Adrenal gland (tissue), 12 donors: ENCODE data around the gene PSENEN. TPM values are rescaled to one million over a fixed set of nuclear protein-coding genes. Genes with fewer than 3 reads are reported as not detected.
"Not testable (repeated sequence)": the region's sequence is repeated elsewhere in the genome, so short reads cannot be mapped to it uniquely, and the experiment has no call there.

Experiments used
- DNase-seq, 7 donors: peaks; one replicate each; pipeline ENCODE4 v3.0.0-alpha.2; 2019 to 2020
- H3K27ac ChIP-seq, 5 donors: fragments of 200-600 bp; sonication (generic) in 4 of 5; 1 replicate in 3 of 5; 2 replicates in 2 of 5; pipeline versions ENCODE4 v1.5.1 to v1.8.0; 2016 to 2020; ENCODE audit warnings: mild to moderate bottlenecking in 1 of 5
- H3K27me3 ChIP-seq: fragments of 200-600 bp; 2 replicates; pipeline ENCODE4 v1.8.0; 2021
- H3K36me3 ChIP-seq, 2 donors: fragments of 200-600 bp; replicated peaks in 1 of 2; 1 replicate in 1 of 2; 2 replicates in 1 of 2; pipeline versions ENCODE4 v1.5.1 to v1.8.0; 2018 to 2022
- H3K4me1 ChIP-seq, 2 donors: fragments of 200-600 bp; replicated peaks in 1 of 2; 1 replicate in 1 of 2; 2 replicates in 1 of 2; pipeline versions ENCODE4 v1.5.1 to v1.8.0; 2018 to 2021
- H3K4me3 ChIP-seq, 4 donors: fragments of 200-600 bp; sonication (generic) in 3 of 4; one replicate each; pipeline ENCODE4 v1.5.1; 2016 to 2018
- H3K9me3 ChIP-seq, 3 donors: fragments of 200-600 bp; sonication (generic) in 1 of 3; replicated peaks in 1 of 3; 1 replicate in 2 of 3; 2 replicates in 1 of 3; pipeline versions ENCODE4 v1.5.1 to v1.8.0; 2016 to 2021
- POLR2A ChIP-seq, 2 donors: fragments of 450-650 bp; IDR thresholded peaks; one replicate each; pipeline ENCODE4 v1.6.1; 2017; ENCODE audit warnings: antibody characterized with exemption in 2 of 2, mild to moderate bottlenecking in 2 of 2, moderate library complexity in 1 of 2
- WGBS, 4 donors: extraction: QIAGEN DNeasy Blood & Tissue Kit in 2 of 4; methylation state at CpG; one replicate each; pipeline versions ENCODE4 v1.1.5 to v1.1.7; 2013 to 2017; 5-methylcytosine and 5-hydroxymethylcytosine counted together
- intact Hi-C, 2 donors: fragments of 100-400 bp; cut with DNase I; formaldehyde crosslinking; loops; one replicate each; pipeline versions ENCODE4 v1.14.1 to v1.15.0; 2022 to 2023
- polyA plus RNA-seq, 3 donors: library from polyadenylated mRNA; stranded (reverse); fragments of 200-250 nt in 2 of 3; fragments of 350-450 nt in 1 of 3; fragmentation: Illumina TruSeq in 1 of 3; extraction: RNeasy Lipid Tissue Mini Kit (QIAGEN cat#74804) in 1 of 3; gene quantifications; one replicate each; pipeline ENCODE4 v1.2.3, GENCODE V29; 2013 to 2014
- total RNA-seq, 9 donors: library from RNA; depleted of rRNA in 4 of 9; stranded (reverse); fragments of >200 nt in 4 of 9; fragments of 120-200 nt in 1 of 9; fragmentation: NEBNext Ultra II Directional in 1 of 9; extraction: Animal tissue kit (Norgen Biotek cat#: 25700) in 1 of 9; gene quantifications; one replicate each; pipeline versions ENCODE4 v1.1.0 to v1.2.4, GENCODE V29; 2013 to 2023
- TF ChIP-seq, protein P1 (sequence below), 6 experiments: fragments of 450-650 bp in 4 of 6; fragments of 200-600 bp in 2 of 6; sonication (generic) in 1 of 6; IDR thresholded peaks; 1 replicate in 5 of 6; 2 replicates in 1 of 6; pipeline versions ENCODE4 v1.5.1 to v1.8.0; 2016 to 2021; ENCODE audit warnings: antibody characterized with exemption in 6 of 6, mild to moderate bottlenecking in 2 of 6, moderate library complexity in 1 of 6
- donor health status: healthy with polysubstance abuse.
- donor health status: Bipolar disorder and iron deficiency.
- donor health status: DM: yes; HTN: yes; CAD: no.
- donor health status: DM: no; HTN: no; CAD: no.
- donor health status: DM: no; HTN: no; CAD: no.
- donor health status: DM: yes; HTN: yes; CAD: no.

PSENEN gene
- total and polyA plus RNA-seq, 12 donors, result 29.5 to 230 (median 77.3) TPM

- H3K4me3 ChIP-seq, result no peak overlapping the region
- intact Hi-C loops, result no loop called here
- TF ChIP-seq POLR2A (IDR thresholded peaks at IDR 0.05), result no peak
- TF ChIP-seq, protein P1, sequence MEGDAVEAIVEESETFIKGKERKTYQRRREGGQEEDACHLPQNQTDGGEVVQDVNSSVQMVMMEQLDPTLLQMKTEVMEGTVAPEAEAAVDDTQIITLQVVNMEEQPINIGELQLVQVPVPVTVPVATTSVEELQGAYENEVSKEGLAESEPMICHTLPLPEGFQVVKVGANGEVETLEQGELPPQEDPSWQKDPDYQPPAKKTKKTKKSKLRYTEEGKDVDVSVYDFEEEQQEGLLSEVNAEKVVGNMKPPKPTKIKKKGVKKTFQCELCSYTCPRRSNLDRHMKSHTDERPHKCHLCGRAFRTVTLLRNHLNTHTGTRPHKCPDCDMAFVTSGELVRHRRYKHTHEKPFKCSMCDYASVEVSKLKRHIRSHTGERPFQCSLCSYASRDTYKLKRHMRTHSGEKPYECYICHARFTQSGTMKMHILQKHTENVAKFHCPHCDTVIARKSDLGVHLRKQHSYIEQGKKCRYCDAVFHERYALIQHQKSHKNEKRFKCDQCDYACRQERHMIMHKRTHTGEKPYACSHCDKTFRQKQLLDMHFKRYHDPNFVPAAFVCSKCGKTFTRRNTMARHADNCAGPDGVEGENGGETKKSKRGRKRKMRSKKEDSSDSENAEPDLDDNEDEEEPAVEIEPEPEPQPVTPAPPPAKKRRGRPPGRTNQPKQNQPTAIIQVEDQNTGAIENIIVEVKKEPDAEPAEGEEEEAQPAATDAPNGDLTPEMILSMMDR (IDR thresholded peaks at IDR 0.05), result no peak
- no peaks in the 10 kb centered on the region for H3K9me3 ChIP-seq
- 64 to 82% (median 75%) methylated on average over 7 of the region's 7 CpGs for WGBS, 4 donors
- no peak for DNase-seq
- H3K4me1 ChIP-seq, result no peaks in the 10 kb centered on the region
- H3K27ac ChIP-seq, result no peak overlapping the region
- H3K36me3 ChIP-seq, result no peaks in the 10 kb centered on the region
- H3K27me3 ChIP-seq, result peaks cover 8% of the 10 kb centered on the region
Observed at GRCh38 chr19:35793381-35794165, 48.1 kb downstream of the PSENEN start.

GRCh38 chr19:35795564-35795963 is 50.1 kb downstream of the PSENEN start:
- not testable (repeated sequence) for H3K27ac ChIP-seq, H3K4me1 ChIP-seq, H3K27me3 ChIP-seq, H3K36me3 ChIP-seq, H3K9me3 ChIP-seq, H3K4me3 ChIP-seq, DNase-seq
- intact Hi-C loops, result loop anchor here in 1 of 2 donors (5.0 kb wide), 1 partner anchor 52 kb away; no protein-coding TSS in a partner anchor
- WGBS, 4 donors, result 73 to 100% (median 81%) methylated on average over 1 of the region's 1 CpG

Other genes with a start within 250 kb of the PSENEN start
- gene DMKN, start 232.0 kb upstream of the PSENEN start, total RNA-seq, result 10 to 100 TPM in 5 of 9 donors, 1 to 10 TPM in 4; 2.7 to 39.4 (median 17.1) TPM
- gene DMKN, start 232.0 kb upstream of the PSENEN start, polyA plus RNA-seq, result 10 to 100 TPM; 29.3 to 70.5 (median 63.2) TPM
- gene SBSN, start 217.3 kb upstream of the PSENEN start, total RNA-seq, result not detected
- gene SBSN, start 217.3 kb upstream of the PSENEN start, polyA plus RNA-seq, result under 1 TPM in 1 of 3 donors, not detected in 2; 0.77 TPM
- gene GAPDHS, start 212.2 kb upstream of the PSENEN start, total RNA-seq, result not detected
- not detected for gene GAPDHS, start 212.2 kb upstream of the PSENEN start, polyA plus RNA-seq
- 100 to 1,000 TPM; 139 to 261 (median 173) TPM for gene TMEM147, start 200.0 kb upstream of the PSENEN start, total RNA-seq
- 100 to 1,000 TPM in 2 of 3 donors, 10 to 100 TPM in 1; 86.5 to 215 (median 188) TPM for gene TMEM147, start 200.0 kb upstream of the PSENEN start, polyA plus RNA-seq
- 10 to 100 TPM in 3 of 9 donors, 1 to 10 TPM in 6; 2.2 to 60.4 (median 7.3) TPM for gene ATP4A, start 182.0 kb upstream of the PSENEN start, total RNA-seq
- gene ATP4A, start 182.0 kb upstream of the PSENEN start, polyA plus RNA-seq, result 10 to 100 TPM in 1 of 3 donors, 1 to 10 TPM in 2; 6.5 to 63.5 (median 7.6) TPM
- under 1 TPM in 2 of 9 donors, not detected in 7; 0.61 to 0.81 TPM for gene PMIS2, start 159.5 kb upstream of the PSENEN start, total RNA-seq
- gene PMIS2, start 159.5 kb upstream of the PSENEN start, polyA plus RNA-seq, result not detected
- gene HAUS5, start 132.9 kb upstream of the PSENEN start, total RNA-seq, result 10 to 100 TPM in 5 of 9 donors, 1 to 10 TPM in 4; 6.2 to 22.4 (median 10.3) TPM
- 10 to 100 TPM in 2 of 3 donors, 1 to 10 TPM in 1; 5.2 to 38.2 (median 20.7) TPM for gene HAUS5, start 132.9 kb upstream of the PSENEN start, polyA plus RNA-seq
- gene RBM42, start 116.6 kb upstream of the PSENEN start, total RNA-seq, result 10 to 100 TPM; 42.6 to 92.9 (median 74.6) TPM
- gene RBM42, start 116.6 kb upstream of the PSENEN start, polyA plus RNA-seq, result 100 to 1,000 TPM in 1 of 3 donors, 10 to 100 TPM in 2; 23.9 to 107 (median 80.7) TPM
- 1 to 10 TPM in 6 of 9 donors, under 1 TPM in 1, not detected in 2; 0.96 to 2.6 (median 2.1) TPM for gene ETV2, start 103.9 kb upstream of the PSENEN start, total RNA-seq
- 1 to 10 TPM in 2 of 3 donors, under 1 TPM in 1; 0.38 to 5.3 (median 5.0) TPM for gene ETV2, start 103.9 kb upstream of the PSENEN start, polyA plus RNA-seq
- 100 to 1,000 TPM; 289 to 694 (median 493) TPM for gene COX6B1, start 97.3 kb upstream of the PSENEN start, total RNA-seq
- 1,000 to 10,000 TPM in 2 of 3 donors, 100 to 1,000 TPM in 1; 626 to 1,985 (median 1,187) TPM for gene COX6B1, start 97.3 kb upstream of the PSENEN start, polyA plus RNA-seq
- not detected for gene UPK1A, start 79.1 kb upstream of the PSENEN start, total RNA-seq
- gene UPK1A, start 79.1 kb upstream of the PSENEN start, polyA plus RNA-seq, result 1 to 10 TPM in 1 of 3 donors, not detected in 2; 1.2 TPM
- gene ZBTB32, start 41.1 kb upstream of the PSENEN start, total RNA-seq, result under 1 TPM in 1 of 9 donors, not detected in 8; 0.38 TPM
- under 1 TPM in 2 of 3 donors, not detected in 1; 0.27 to 0.40 TPM for gene ZBTB32, start 41.1 kb upstream of the PSENEN start, polyA plus RNA-seq
- gene KMT2B, start 27.6 kb upstream of the PSENEN start, total RNA-seq, result 10 to 100 TPM in 8 of 9 donors, 1 to 10 TPM in 1; 6.6 to 41.8 (median 19.8) TPM
- 10 to 100 TPM; 10.1 to 97.3 (median 70.3) TPM for gene KMT2B, start 27.6 kb upstream of the PSENEN start, polyA plus RNA-seq
- 10 to 100 TPM in 6 of 9 donors, 1 to 10 TPM in 3; 4.9 to 35.3 (median 13.8) TPM for gene IGFLR1, start 3.2 kb upstream of the PSENEN start, total RNA-seq
- 10 to 100 TPM in 2 of 3 donors, 1 to 10 TPM in 1; 5.3 to 32.3 (median 21.5) TPM for gene IGFLR1, start 3.2 kb upstream of the PSENEN start, polyA plus RNA-seq
- 10 to 100 TPM; 14.8 to 55.0 (median 32.7) TPM for gene U2AF1L4, start 233 bp upstream of the PSENEN start, total RNA-seq
- 100 to 1,000 TPM in 2 of 3 donors, 10 to 100 TPM in 1; 30.3 to 255 (median 104) TPM for gene U2AF1L4, start 233 bp upstream of the PSENEN start, polyA plus RNA-seq
- 10 to 100 TPM in 8 of 9 donors, 1 to 10 TPM in 1; 6.0 to 28.2 (median 12.5) TPM for gene LIN37, start 2.9 kb downstream of the PSENEN start, total RNA-seq
- gene LIN37, start 2.9 kb downstream of the PSENEN start, polyA plus RNA-seq, result 100 to 1,000 TPM in 1 of 3 donors, 10 to 100 TPM in 2; 11.3 to 137 (median 75.9) TPM
- gene HSPB6, start 11.4 kb downstream of the PSENEN start, total RNA-seq, result 100 to 1,000 TPM in 7 of 9 donors, 10 to 100 TPM in 2; 21.1 to 431 (median 164) TPM
- 100 to 1,000 TPM; 524 to 932 (median 718) TPM for gene HSPB6, start 11.4 kb downstream of the PSENEN start, polyA plus RNA-seq
- 10 to 100 TPM in 5 of 9 donors, 1 to 10 TPM in 4; 4.4 to 18.5 (median 10.2) TPM for gene PROSER3, start 12.5 kb downstream of the PSENEN start, total RNA-seq
- 10 to 100 TPM in 2 of 3 donors, 1 to 10 TPM in 1; 7.0 to 27.3 (median 14.7) TPM for gene PROSER3, start 12.5 kb downstream of the PSENEN start, polyA plus RNA-seq
- 10 to 100 TPM in 3 of 9 donors, 1 to 10 TPM in 5, under 1 TPM in 1; 0.54 to 30.9 (median 5.4) TPM for gene ARHGAP33, start 29.9 kb downstream of the PSENEN start, total RNA-seq
- gene ARHGAP33, start 29.9 kb downstream of the PSENEN start, polyA plus RNA-seq, result 10 to 100 TPM in 2 of 3 donors, 1 to 10 TPM in 1; 1.2 to 90.3 (median 27.9) TPM
- gene PRODH2, start 67.2 kb downstream of the PSENEN start, total RNA-seq, result under 1 TPM in 1 of 9 donors, not detected in 8; 0.46 TPM
- gene PRODH2, start 67.2 kb downstream of the PSENEN start, polyA plus RNA-seq, result under 1 TPM in 1 of 3 donors, not detected in 2; 0.07 TPM
- under 1 TPM in 1 of 9 donors, not detected in 8; 0.31 TPM for gene NPHS1, start 106.9 kb downstream of the PSENEN start, total RNA-seq
- gene NPHS1, start 106.9 kb downstream of the PSENEN start, polyA plus RNA-seq, result not detected
- gene KIRREL2, start 111.3 kb downstream of the PSENEN start, total RNA-seq, result under 1 TPM in 4 of 9 donors, not detected in 5; 0.06 to 0.32 (median 0.11) TPM
- gene KIRREL2, start 111.3 kb downstream of the PSENEN start, polyA plus RNA-seq, result under 1 TPM; 0.03 to 0.24 (median 0.15) TPM
- 10 to 100 TPM in 4 of 9 donors, 1 to 10 TPM in 5; 1.0 to 68.7 (median 8.6) TPM for gene APLP1, start 122.9 kb downstream of the PSENEN start, total RNA-seq
- 100 to 1,000 TPM in 1 of 3 donors, 10 to 100 TPM in 2; 77.4 to 278 (median 89.7) TPM for gene APLP1, start 122.9 kb downstream of the PSENEN start, polyA plus RNA-seq
- gene NFKBID, start 154.9 kb downstream of the PSENEN start, total RNA-seq, result 10 to 100 TPM in 2 of 9 donors, 1 to 10 TPM in 7; 1.7 to 10.8 (median 6.7) TPM
- 10 to 100 TPM in 2 of 3 donors, 1 to 10 TPM in 1; 1.5 to 18.9 (median 14.7) TPM for gene NFKBID, start 154.9 kb downstream of the PSENEN start, polyA plus RNA-seq
- 10 to 100 TPM in 5 of 9 donors, 1 to 10 TPM in 3, not detected in 1; 3.1 to 24.3 (median 10.3) TPM for gene HCST, start 156.9 kb downstream of the PSENEN start, total RNA-seq
- 10 to 100 TPM in 2 of 3 donors, 1 to 10 TPM in 1; 2.8 to 97.2 (median 41.4) TPM for gene HCST, start 156.9 kb downstream of the PSENEN start, polyA plus RNA-seq
- 100 to 1,000 TPM in 7 of 9 donors, 10 to 100 TPM in 2; 11.8 to 323 (median 138) TPM for gene TYROBP, start 162.6 kb downstream of the PSENEN start, total RNA-seq
- 100 to 1,000 TPM in 2 of 3 donors, 10 to 100 TPM in 1; 83.9 to 291 (median 290) TPM for gene TYROBP, start 162.6 kb downstream of the PSENEN start, polyA plus RNA-seq
- gene LRFN3, start 190.7 kb downstream of the PSENEN start, total RNA-seq, result 10 to 100 TPM in 7 of 9 donors, 1 to 10 TPM in 2; 1.7 to 23.3 (median 15.5) TPM
- 1 to 10 TPM; 3.7 to 8.4 (median 7.1) TPM for gene LRFN3, start 190.7 kb downstream of the PSENEN start, polyA plus RNA-seq
- gene SDHAF1, start 249.5 kb downstream of the PSENEN start, total RNA-seq, result 10 to 100 TPM; 19.5 to 68.9 (median 25.2) TPM
- 10 to 100 TPM; 13.7 to 19.2 (median 15.9) TPM for gene SDHAF1, start 249.5 kb downstream of the PSENEN start, polyA plus RNA-seq